Endothelial cell of hepatic sinusoid (primary cell): ENCODE data around the gene ABLIM1.

ENCODE experiments used
- in situ Hi-C: cut with HindIII; loops from 2 replicates; pipeline ENCODE4 v1.10.0; 2017; ENCODE audit warnings: low sequenced_read_pairs

Gene ABLIM1

DNA sequence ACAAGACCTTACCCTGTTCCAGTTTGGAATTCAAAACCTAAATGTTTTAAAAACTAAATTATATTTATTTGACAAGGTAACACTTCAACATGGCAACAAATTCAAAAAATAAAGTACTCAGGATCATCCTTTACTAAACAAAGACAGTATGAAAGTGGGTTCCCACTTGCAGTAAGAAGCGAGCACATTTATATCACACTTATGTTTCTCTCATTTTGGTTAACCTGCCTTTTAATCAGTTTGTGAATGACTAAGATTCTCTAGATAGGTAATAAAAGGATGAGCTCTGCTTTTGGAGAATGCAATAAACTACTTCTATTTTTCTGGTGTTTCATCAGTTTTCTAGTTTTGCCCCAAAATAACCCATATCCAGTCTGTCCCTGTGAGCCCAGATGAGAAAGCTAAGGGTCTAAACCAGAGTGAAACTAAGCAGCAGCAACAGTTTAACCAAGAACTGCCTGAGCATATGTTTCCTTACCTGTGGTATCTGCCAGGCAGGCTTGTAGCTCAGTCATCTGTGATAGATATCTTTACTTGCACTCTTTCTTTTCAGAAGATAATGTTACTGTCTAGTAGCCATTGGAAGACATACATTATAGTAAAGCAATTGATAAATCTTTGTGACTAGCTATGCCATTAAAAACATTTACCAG is 64.1 kb downstream of the ABLIM1 start:
- in situ Hi-C loops: no loop called here

DNA sequence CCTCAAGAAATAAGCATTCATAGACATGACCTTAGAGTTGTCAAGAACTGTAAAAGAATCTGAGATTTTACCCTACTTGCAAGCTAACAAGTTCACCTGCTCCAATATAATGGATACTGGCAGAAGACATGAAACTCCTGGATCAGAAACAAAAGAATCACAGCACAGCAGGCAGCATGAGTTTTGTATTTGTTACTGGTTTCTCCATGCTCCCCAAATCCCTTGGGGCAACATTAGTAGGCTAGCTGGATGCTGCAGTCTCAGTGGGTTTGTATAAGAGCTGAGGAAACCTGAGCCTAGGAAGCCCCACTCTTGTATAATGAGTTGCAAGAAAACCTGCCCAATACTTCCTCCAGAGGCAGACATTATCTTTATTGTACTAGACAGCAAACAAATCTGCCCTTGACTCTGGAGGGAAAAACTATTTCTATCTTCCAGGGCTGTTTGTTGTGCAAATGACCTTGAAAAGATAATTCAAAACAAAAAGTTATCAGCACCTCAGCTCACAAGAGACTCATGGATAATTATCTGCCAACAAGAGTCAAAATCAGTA is 64.8 kb downstream of the ABLIM1 start:
- in situ Hi-C loops: no loop called here

DNA sequence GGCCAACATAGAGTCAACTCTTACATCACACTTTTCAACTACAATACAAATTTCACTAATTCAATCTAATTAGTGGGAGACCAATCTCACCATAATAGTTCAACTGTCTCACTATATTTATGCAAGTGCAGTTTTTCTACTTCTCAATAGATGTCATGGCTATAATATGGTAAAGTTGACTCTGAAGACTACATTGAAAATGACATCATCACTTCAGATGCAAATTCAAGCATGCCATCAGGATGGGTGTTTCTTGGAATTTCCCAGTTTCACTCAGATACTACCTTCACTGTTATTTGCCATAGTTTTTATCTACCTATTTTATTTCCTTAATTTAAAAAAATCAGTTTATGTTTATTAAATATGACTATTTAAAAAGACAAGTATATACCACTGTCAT is 67.1 kb downstream of the ABLIM1 start:
- in situ Hi-C loops: no loop called here

DNA sequence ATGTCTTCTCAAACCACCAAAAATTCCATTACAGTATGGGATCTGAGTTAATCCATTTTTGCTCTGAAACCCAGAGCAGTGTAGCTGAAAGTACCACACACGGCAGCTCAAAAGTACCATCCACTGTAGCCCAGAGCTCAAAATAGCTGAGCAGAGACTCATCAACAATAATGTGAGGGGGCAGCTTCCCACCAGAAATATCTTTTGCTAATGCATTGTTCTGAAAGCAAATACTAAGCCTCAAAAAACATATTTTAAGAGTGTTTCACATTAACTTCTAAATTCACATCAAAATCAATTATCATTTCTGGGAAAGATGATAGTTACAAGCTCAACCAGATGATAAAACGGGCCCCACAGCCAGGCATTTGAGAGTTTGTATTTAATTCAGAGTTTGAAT is 73.7 kb downstream of the ABLIM1 start:
- in situ Hi-C loops: no loop called here

DNA sequence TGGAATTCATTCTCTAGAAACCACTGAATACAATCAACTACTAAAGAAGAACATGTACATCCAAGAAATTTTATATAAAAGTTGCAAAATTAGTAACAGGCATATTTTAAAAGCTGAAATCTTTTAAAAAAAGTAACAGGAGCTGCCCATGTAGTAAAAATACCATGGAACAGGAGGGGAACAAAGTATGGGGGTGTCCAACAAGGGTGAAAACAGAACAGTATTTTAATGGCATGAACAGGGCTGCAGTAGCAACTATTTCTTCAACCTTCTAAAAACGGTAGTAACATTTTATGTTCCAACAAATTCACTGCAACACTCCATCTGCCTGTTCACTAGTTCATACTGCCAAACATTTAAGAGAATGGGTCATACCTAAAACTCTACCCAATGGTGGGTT is 77.0 kb downstream of the ABLIM1 start:
- in situ Hi-C loops: no loop called here

DNA sequence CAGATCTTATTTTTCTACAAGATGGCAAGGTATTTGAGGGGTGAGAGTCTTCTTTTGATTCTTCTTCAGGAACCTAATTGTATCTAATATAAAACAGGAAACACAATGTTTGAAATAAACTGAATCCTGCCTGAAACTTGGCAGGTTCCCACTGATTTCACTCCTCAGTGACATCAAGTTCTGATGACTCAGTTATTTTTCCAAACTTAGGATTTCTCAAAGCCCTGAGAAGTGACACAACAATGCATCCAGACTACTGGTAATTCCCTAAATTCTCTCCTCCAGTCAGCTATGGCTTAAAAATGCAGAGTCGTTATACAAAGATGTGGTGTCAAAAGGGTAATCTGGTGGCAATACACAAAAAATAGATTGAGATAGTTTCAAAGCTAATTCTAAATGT is 80.9 kb downstream of the ABLIM1 start:
- in situ Hi-C loops: no loop called here

DNA sequence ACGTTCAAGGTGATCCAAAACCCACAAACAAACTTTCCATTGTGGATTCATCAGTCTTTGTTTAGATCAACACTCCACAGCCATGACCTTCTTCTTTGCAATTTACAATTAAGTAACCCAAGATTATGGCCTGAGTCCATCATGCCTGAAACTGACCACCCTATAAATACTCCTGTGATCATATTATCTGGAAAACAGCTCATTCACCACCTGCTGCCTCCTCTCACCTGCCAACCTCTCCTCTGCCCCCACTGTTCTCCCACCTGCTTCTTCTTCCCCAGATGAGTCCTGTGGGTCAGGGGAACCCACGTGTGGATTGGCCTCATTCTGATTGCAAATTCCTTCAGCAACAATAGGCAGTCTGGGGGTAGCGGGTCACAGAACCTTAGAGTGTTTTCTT is 81.4 kb downstream of the ABLIM1 start:
- in situ Hi-C loops: no loop called here

DNA sequence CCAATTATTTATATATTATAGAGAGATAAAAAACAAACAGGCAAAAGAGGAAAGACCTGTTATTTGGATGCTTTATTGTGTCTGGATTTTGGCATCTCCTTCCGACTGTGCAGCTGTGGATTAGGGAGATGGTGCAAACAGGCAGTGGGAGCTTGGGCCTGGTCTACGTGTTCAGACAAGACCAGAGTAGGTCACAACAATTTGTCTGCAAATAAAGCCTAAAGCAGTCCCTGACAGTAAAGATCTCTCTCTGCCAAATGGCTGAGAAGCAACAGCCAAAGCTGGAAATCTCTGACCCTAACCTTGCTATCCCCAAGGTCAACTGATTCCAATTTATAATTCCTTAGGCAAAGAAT is 82.0 kb downstream of the ABLIM1 start:
- in situ Hi-C loops: no loop called here

DNA sequence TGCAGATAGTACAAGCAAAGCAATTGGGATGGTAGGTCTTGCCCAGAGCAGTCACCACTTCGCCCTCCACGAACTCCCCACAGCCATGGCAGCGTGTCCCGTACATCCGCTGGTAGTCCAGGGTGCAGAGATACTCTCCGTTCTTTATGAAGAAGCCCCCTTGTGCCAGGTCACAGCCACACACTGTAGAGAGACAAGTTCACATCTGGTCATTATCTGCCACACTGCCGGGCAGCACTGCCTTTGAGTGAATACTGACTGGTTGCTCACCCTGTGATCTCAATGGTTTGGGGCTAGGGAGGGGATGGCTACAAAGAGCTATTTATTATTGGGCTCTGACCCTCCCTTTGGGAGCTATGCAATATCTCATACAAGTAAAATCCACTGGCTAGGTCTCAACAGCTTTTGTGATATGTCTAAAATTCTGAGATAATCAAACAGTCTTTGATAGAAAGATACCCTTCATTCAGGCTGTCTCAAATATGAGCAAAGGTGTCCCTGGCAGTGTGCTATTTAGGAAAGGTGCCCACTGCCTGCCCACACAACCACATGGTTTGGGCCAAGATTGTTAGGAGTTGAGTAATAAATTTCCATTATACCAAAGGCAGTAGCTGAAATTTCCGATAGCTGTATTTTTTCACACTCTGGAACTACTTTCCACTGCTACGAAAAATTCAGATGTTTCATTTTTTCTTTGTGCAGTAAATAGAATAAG is 82.5 kb downstream of the ABLIM1 start:
- in situ Hi-C loops: no loop called here

DNA sequence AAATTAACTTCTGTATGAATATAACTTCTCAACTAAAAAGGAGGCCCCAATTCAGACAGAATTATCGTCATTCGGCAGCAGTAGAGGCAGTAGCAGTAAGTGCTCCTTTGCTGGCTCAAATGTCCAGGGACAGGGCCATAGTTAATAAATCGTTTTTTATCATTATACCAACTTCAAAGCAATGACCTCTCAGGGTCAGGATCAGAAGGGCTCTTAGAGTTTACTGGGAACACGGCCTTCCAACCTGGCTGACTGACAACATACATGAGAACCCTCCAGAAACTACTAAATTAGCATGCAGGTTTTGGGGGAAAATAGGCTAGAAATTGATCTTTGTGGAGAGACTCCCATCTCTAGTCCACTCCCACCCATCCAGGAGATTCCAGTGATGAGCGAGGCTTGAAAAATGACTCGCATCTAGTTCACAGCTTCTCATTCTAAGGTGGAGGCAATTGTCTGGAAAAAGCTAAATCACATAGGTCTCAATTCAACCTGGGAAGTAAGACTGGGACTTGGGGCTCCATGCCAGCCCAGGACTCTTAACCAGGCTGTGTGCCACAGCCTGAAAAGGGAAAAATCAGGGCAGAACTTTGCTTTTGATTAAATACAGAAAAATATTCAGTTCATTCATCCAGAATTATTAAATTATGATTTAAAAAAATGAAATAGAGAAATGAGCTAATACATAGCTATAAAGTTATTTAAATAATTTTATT is 84.6 kb downstream of the ABLIM1 start:
- in situ Hi-C loops: no loop called here

DNA sequence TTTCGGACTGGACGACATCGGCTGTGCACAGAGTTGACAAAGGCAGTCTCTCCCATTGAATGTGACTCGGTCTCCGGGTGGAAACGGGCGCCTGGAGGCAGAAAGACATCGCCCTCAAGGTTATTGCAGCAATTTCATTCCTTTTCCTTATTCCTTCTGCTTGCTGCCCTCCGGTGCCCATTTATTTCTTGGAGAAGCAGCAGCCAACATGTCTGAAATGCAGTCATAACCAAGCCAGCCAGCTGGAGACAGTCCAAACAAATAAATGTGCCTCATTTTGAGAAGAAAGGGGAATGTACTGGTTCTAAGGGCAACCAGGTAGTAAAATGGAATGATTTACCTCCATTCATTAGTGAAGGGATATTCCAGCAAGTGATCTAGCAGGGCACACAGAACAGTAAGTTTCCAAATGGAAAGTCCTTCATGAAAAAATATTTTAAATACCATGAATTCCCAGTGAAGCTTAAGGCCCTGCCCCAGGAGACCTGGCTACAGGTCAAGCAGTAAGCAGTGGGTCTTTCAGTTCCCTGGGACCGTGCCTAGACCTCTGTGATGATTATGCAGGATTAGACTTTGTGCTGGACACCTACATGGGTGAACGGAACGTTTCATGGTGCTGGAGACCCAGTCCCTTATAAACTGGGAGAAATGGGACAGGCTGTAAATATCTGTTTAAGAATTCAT is 86.6 kb downstream of the ABLIM1 start:
- in situ Hi-C loops: no loop called here

DNA sequence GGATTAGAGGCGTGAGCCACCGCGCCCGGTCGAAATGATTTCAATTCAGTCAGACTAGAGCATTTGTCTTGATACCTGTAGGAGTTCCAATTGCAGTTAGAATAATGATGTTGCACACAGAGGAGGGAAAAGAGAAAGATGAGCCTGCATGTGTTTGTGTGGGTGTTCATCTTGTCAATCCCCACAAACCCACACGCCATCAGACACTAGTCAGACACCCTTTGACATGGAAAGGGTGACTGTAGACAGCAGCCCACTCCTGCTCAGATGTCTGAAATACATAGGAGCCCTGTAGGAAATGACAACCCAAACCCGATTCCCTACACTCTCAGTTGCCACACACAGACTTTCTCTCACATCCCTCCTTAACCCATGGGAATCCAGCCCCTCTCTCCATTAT is 92.0 kb downstream of the ABLIM1 start:
- in situ Hi-C loops: no loop called here

DNA sequence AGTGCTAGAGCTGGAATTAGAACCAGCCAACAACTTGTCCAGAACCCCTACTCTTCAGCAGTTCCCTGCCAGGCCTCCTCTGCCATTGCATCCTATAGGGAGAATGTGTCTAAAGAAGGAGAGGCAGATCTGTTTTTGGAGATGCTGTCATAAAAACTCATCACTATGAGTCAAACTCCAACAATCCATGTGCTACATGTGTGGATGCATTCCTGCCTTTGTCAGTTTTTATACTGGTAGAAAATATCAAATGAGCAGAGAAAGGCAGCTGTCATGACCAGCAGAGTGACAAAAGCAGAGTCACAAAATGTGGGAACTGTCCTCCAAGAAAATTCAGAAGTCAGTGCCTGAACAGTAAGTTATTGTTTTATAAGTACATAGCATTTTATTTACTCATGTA is 93.0 kb downstream of the ABLIM1 start:
- in situ Hi-C loops: no loop called here

DNA sequence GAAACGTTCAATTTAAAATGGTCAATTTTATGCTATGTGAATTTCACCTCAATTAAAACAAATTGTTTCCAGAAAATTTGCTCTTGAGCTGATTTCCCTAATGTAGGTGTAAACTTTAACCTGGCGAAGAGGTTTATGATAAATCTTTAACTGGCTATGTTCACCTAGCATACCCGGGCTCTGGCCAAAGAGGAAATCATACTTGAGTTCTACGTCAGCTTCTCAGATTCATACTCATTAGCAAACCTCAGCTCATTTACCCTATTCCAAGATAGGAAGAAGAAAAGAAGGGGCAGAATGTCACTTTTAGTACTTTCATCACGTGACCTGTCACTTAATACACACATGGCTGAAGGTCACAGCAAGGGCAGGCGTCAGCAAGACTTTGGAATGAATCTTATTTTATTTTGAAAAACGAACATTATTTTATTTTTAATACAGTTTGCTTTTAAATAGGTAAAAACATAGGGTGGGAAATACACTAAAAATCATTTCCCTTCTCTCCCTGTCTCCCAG is 97.0 kb downstream of the ABLIM1 start:
- in situ Hi-C loops: no loop called here

DNA sequence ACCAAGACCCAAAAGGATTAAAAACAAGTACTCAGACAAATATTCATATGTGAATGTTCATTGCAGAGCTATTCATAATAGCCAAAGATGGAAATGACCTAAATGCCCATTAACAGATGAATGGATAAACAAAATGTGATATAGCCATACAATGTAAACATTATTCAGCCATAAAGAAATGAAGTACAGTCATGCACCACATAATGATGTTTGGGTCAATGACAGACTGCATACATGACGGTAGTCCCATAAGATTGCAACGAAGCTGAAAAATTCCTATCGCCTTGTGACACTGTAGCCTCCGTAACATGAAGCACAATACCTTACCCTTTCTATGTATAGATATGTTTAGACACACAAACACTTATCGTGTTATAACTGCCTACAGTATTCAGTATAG is 97.9 kb downstream of the ABLIM1 start:
- in situ Hi-C loops: no loop called here

DNA sequence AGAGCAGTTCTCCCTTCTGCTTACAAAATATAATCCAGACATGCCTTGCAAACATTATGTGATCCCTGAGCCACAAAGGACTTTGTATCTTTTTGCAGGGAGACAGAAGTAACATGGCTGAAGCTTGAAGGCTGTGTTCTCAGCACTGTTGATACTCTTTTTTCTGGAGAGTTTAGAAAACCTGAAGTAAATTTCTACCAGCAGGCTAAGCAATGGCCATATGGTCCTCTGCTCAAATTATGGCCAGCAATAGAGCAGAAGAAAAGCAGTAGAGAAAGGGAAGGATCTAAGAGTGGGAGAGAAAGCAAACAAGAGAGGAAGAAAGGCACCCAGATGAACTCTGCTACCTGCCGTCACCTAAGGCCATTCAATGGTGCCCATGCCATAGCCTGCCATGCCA is 98.4 kb downstream of the ABLIM1 start:
- in situ Hi-C loops: loop anchor here (5.0 kb wide), 1 partner anchor 257 kb away; no protein-coding TSS in a partner anchor

DNA sequence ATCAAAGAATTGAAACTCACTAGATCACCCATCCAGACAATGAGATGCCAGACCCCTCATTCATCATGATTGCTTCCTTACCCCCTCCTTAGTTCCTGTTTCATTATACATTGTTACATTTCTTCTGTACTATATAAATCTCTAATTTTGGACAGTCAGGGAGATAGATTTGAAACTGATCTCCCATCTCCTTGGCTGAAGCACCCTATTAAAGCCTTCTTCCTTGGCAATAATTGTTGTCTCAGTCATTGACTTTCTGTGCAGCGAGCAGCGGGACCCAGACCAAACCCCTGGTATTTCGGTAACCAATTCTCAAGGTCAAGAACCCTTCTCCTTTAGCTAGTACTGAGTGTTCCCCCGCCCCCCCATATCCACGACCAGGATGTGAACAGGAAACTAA is 100.2 kb downstream of the ABLIM1 start:
- in situ Hi-C loops: loop anchor here (5.0 kb wide), 1 partner anchor 256 kb away; no protein-coding TSS in a partner anchor

DNA sequence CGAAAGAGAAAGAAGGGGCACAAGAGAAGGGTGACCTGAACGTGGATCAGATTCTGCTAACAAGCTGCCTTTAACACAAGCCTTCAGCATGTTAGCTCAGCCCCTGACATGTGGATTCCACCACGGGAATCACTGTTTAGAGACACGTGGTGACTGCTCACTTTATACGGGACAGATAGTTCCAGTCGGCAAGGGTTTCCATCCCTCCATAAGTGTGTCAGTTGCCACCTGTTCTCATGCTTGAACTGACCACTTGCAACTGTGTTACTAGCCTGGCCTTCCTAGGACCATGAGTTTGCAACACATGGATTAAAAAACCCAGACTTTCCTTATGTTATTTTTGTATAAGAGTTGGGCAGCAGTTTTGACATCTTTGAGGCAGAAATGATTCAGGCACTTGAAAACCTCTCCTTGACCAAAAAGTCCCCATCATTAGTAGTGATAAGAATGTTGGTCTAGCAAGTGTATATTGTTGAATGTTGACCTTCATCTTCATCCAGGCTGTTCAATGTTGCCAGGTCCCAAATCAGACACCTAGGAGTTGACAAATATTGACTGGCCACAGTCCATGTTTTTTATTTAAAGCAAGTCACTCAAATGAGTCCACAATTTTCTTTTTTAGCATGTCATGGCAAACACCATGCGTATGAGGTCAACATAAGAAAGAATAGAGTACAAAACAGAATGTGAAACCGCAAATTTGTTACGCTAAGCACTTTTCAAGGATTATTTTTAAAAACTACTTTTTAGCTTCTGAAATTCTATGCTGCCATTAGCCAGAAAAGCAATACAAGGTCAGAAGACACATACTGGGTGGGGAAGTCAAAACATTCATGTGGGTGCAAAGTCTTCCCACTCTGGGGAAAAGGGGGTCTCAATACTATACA is 101.6 kb downstream of the ABLIM1 start:
- in situ Hi-C loops: loop anchor here (5.0 kb wide), 1 partner anchor 254 kb away; no protein-coding TSS in a partner anchor

DNA sequence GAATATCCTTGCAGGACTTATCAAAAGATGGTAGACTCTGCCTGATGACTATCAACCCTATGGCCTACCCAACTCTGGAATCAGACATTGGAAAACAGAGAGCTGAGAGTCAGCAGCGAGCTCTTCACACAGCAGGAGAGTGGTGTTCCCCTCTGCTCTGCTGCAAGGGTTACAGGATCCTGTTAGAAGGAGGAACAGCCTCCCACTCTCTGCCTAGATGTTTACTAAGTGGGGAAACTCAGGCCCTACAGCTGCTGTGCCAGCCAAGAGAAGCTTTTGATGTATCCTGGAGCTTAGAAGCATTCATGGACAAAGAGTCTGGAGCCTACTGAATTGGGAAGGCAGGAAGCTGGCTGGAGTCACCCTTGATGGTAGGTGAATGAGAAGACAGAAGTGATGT is 104.6 kb downstream of the ABLIM1 start:
- in situ Hi-C loops: no loop called here

DNA sequence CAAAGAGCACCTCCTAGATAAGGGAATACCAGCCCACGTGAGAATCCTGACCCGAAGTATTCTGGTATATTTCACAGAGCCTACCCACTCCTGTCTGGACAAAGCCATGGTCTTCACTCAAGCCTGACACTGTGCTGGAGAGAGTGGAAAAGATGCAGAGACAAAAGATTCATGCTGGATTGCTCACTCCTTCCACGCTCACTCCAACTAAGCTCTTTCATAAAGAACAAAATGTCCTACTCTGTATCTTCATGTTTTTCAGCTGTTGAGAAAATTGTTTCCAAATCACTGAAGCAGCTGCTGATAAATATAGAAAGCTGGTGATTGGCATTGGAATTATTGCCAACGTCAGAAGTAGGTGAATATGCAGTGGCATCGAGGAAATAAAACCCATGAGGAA is 106.0 kb downstream of the ABLIM1 start:
- in situ Hi-C loops: no loop called here
